Keratinocyte (primary cell): ENCODE measurements around the gene LGR4. TPM values are rescaled to one million over a fixed set of nuclear protein-coding genes. Genes with fewer than 3 reads are reported as not detected.

Experiments used
- DNase-seq: peaks from one replicate; pipeline ENCODE4 v3.0.0-alpha.2; 2011; ENCODE audit warnings: low read depth, missing footprints, low spot score
- FAIRE-seq: peaks from 2 replicates; lab custom pipeline; 2011; peaks lifted over from hg19 to GRCh38; lab: Jason Lieb, UNC
- H2AFZ ChIP-seq: 2 replicates; pipeline ENCODE4 v1.6.0; 2012; ENCODE audit warnings: low read length, control low read depth, inconsistent platforms; ENCODE audit not compliant: control insufficient read depth
- H3K27ac ChIP-seq: 2 replicates; pipeline ENCODE4 v1.5.1; 2011; ENCODE audit warnings: low read length; ENCODE audit not compliant: control insufficient read depth, insufficient read depth
- H3K27me3 ChIP-seq: 3 replicates; pipeline ENCODE4 v1.6.0; 2011; ENCODE audit warnings: low read length; ENCODE audit not compliant: control insufficient read depth, insufficient read depth; ENCODE audit errors: extremely low read depth
- H3K36me3 ChIP-seq, 2 experiments: 2 replicates in 1 of 2; 3 replicates in 1 of 2; pipeline ENCODE4 v1.5.1; 2011; ENCODE audit warnings: low read length in 2 of 2, mild to moderate bottlenecking in 1 of 2; ENCODE audit not compliant: control insufficient read depth in 2 of 2, insufficient read depth in 2 of 2; ENCODE audit errors: extremely low read depth in 1 of 2
- H3K4me1 ChIP-seq: 3 replicates; pipeline ENCODE4 v1.5.1; 2011; ENCODE audit warnings: low read length; ENCODE audit not compliant: control insufficient read depth, insufficient read depth; ENCODE audit errors: extremely low read depth
- H3K4me2 ChIP-seq: 3 replicates; pipeline ENCODE4 v1.6.0; 2011; ENCODE audit warnings: low read depth, low read length; ENCODE audit not compliant: control insufficient read depth, insufficient read depth; ENCODE audit errors: extremely low read depth
- H3K4me3 ChIP-seq, 3 experiments: fragments of 200-600 bp in 1 of 3; sonication (generic) in 1 of 3; 2 replicates in 2 of 3; 3 replicates in 1 of 3; pipeline ENCODE4 v1.5.1; 2011 to 2016; ENCODE audit warnings: low read length in 3 of 3, mild to moderate bottlenecking in 3 of 3, control low read depth in 2 of 3, inconsistent platforms in 1 of 3, low read depth in 1 of 3, mixed read lengths in 1 of 3, mixed run types in 1 of 3, moderate library complexity in 1 of 3; ENCODE audit not compliant: control insufficient read depth in 2 of 3, insufficient read depth in 2 of 3; ENCODE audit errors: extremely low read depth in 1 of 3
- H3K79me2 ChIP-seq: 2 replicates; pipeline ENCODE4 v1.6.0; 2012; ENCODE audit warnings: low read length; ENCODE audit not compliant: control insufficient read depth, insufficient read depth
- H3K9ac ChIP-seq: 3 replicates; pipeline ENCODE4 v1.6.0; 2011; ENCODE audit warnings: low read length; ENCODE audit not compliant: control insufficient read depth, insufficient read depth; ENCODE audit errors: extremely low read depth
- H3K9me1 ChIP-seq: 3 replicates; pipeline ENCODE4 v1.6.0; 2011; ENCODE audit warnings: low read length; ENCODE audit not compliant: control insufficient read depth, insufficient read depth; ENCODE audit errors: extremely low read depth
- H3K9me3 ChIP-seq: 2 replicates; pipeline ENCODE4 v1.5.1; 2012; ENCODE audit warnings: low read depth, low read length; ENCODE audit not compliant: control insufficient read depth
- H4K20me1 ChIP-seq: 3 replicates; pipeline ENCODE4 v1.6.0; 2011; ENCODE audit warnings: low read length; ENCODE audit not compliant: control insufficient read depth, insufficient read depth; ENCODE audit errors: extremely low read depth
- CTCF ChIP-seq, 3 experiments: IDR thresholded peaks in 1 of 3; conservative IDR thresholded peaks in 1 of 3; optimal IDR thresholded peaks in 1 of 3; 2 replicates in 2 of 3; 3 replicates in 1 of 3; pipeline versions ENCODE3 to v1.5.1; 2011; ENCODE audit warnings: low read length in 3 of 3, mild to moderate bottlenecking in 3 of 3, moderate library complexity in 2 of 3, control low read depth in 1 of 3, inconsistent platforms in 1 of 3; ENCODE audit not compliant: insufficient read depth in 2 of 3; ENCODE audit errors: extremely low read depth in 1 of 3
- EZH2 ChIP-seq: IDR thresholded peaks from one replicate; pipeline ENCODE4 v1.6.1; 2012; ENCODE audit warnings: inconsistent platforms, mild to moderate bottlenecking, low read length, moderate library complexity
- dilution Hi-C: fragments of 300-500 bp; cut with MboI; formaldehyde crosslinking; loops from one replicate; pipeline ENCODE4 v1.7.0; 2020; ENCODE audit warnings: low sequenced_read_pairs; ENCODE audit not compliant: extremely low pct_ligation_motif_present
- polyA plus RNA-seq, 5 experiments: library from polyadenylated mRNA; depleted of rRNA in 3 of 5; stranded (reverse) in 3 of 5; stranded (forward) in 1 of 5; unstranded in 1 of 5; fragments of >200 nt; gene quantifications; 1 replicate in 1 of 5; 2 replicates in 3 of 5; 3 replicates in 1 of 5; pipeline versions ENCODE4 v1.2.1 to v1.2.3, GENCODE V29; 2011 to 2012; ENCODE audit warnings: missing spikeins in 2 of 5, low read depth in 1 of 5, low replicate concordance in 1 of 5

LGR4 gene
- polyA plus RNA-seq, 1 donor (not counting 4 experiments of a cell fraction or from before 2014, with no cell fraction given): 49.7 TPM

GRCh38 chr11:27471589-27472397, 797 bp downstream of the LGR4 start:
- H3K9me1 ChIP-seq: no peaks in the 10 kb centered on the region
- dilution Hi-C loops: no loop called here
- no peaks in the 10 kb centered on the region for H3K27me3 ChIP-seq
- H3K4me2 ChIP-seq: peak overlapping the region; percentile 94
- H3K36me3 ChIP-seq: no peaks in the 10 kb centered on the region
- H3K4me3 ChIP-seq: peak overlapping the region; percentile 88 to 92 (median 91)
- FAIRE-seq: no peak
- no peak overlapping the region for H2AFZ ChIP-seq
- DNase-seq: no peak
- peak overlapping the region; percentile 83 for H3K27ac ChIP-seq
- peaks cover 44% of the 10 kb centered on the region for H3K79me2 ChIP-seq
- H3K4me1 ChIP-seq: peaks cover 33% of the 10 kb centered on the region
- no peaks in the 10 kb centered on the region for H3K9me3 ChIP-seq
- H4K20me1 ChIP-seq: no peaks in the 10 kb centered on the region
- H3K9ac ChIP-seq: peak overlapping the region; percentile 90
- TF ChIP-seq EZH2 (no peak), CTCF (optimal IDR thresholded peaks at IDR 0.05 in 1 of 3, IDR thresholded peaks at IDR 0.05 in 1 of 3, conservative IDR thresholded peaks at IDR 0.05 in 1 of 3; ENCODE audit: extremely low read depth in 1 of 3, insufficient read depth in 2 of 3, low read length in 3 of 3) (no peak)

- Histone ChIP-seq H4K20me1 (no peaks in the 10 kb centered on the region), H3K4me3 (peak overlapping the region; percentile 88 to 92 (median 91)), H3K4me1 (peaks cover 41% of the 10 kb centered on the region), H3K36me3 (no peaks in the 10 kb centered on the region), H2AFZ (peak overlapping the region; percentile 38), H3K9me3 (no peaks in the 10 kb centered on the region), H3K9ac (peak overlapping the region; percentile 90), H3K79me2 (peaks cover 52% of the 10 kb centered on the region), H3K27ac (peak overlapping the region; percentile 83), H3K27me3 (no peaks in the 10 kb centered on the region), H3K9me1 (no peaks in the 10 kb centered on the region), H3K4me2 (peak overlapping the region; percentile 94)
- dilution Hi-C loops: no loop called here
- TF ChIP-seq EZH2: no peak
- FAIRE-seq (peak; percentile 5), DNase-seq (no peak)
These were observed 1.6 kb downstream of the LGR4 start for GRCh38 chr11:27470826-27471588.
